Activated T-cell treated with anti-CD3 and anti-CD28 coated beads, Interleukin-2, amount 50 U/mL, for 4 hours (primary cell): ENCODE data around the gene ABHD12B. TPM values are rescaled to one million over a fixed set of nuclear protein-coding genes. Genes with fewer than 3 reads are reported as not detected.
A peak's percentile ranks its signal among the peaks of the same experiment; 100 is the strongest.

ENCODE experiments used
- ATAC-seq, 2 donors: fragments of 200-7000 bp; cut with Tn5 transposase; one replicate each; pipeline ENCODE4 v1.10.0; 2021
- DNase-seq: peaks from one replicate; pipeline ENCODE4 v3.0.0-alpha.2; 2020
- H3K27me3 Mint-ChIP-seq: one replicate; pipeline ENCODE4 v1.8.0; 2021; ENCODE audit warnings: low read depth, mixed read lengths
- H3K36me3 Mint-ChIP-seq: one replicate; pipeline ENCODE4 v1.8.0; 2022; ENCODE audit warnings: mixed read lengths; ENCODE audit not compliant: insufficient read depth
- H3K4me1 Mint-ChIP-seq: one replicate; pipeline ENCODE4 v1.8.0; 2021; ENCODE audit warnings: low read depth, mixed read lengths
- H3K4me3 Mint-ChIP-seq: one replicate; pipeline ENCODE4 v1.8.0; 2021; ENCODE audit warnings: mild to moderate bottlenecking, moderate library complexity, mixed read lengths
- H3K9me3 Mint-ChIP-seq: one replicate; pipeline ENCODE4 v1.8.0; 2021; ENCODE audit warnings: mixed read lengths
- total RNA-seq, 3 donors: library from RNA; stranded (reverse); gene quantifications; one replicate each; pipeline ENCODE4 v1.2.1, GENCODE V29; 2021

Gene ABHD12B, protein sequence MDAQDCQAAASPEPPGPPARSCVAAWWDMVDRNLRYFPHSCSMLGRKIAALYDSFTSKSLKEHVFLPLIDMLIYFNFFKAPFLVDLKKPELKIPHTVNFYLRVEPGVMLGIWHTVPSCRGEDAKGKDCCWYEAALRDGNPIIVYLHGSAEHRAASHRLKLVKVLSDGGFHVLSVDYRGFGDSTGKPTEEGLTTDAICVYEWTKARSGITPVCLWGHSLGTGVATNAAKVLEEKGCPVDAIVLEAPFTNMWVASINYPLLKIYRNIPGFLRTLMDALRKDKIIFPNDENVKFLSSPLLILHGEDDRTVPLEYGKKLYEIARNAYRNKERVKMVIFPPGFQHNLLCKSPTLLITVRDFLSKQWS
- total RNA-seq = not detected

DNA sequence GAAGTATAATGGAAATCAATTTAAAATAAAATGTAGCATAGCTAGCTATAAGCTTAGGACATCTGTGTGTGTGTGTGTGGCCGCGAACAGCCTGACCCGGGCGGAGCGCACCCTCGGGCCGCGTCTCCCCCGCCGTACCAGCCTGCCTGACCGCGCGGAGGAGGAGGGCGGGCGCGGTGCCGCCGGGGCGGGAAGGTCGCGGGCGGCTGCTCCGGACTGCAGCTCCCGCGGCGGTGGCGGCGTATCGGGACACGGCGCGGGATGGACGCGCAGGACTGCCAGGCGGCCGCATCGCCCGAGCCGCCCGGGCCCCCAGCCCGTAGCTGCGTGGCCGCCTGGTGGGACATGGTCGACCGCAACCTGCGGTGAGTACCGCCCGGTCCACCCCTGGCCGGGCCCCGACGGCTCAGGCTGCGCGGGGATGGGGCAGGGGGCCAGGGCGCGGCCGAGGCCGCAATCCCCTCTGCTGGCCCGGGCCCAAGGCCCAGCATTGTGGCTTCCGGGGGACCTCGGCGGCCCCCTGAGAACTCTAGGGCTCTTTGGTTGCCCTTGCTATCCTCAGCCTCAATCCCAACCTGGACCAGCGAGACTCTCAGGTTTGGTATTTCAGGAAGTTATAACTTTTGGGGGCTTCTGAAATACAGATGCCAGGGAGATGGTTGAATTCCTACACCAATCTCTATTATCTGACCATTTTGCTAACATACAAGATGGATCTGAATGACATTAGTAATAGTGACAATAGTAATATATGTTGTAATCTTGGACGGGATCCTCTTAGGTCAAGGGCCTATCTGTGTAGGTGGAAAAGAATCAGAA is at the start of gene ABHD12B:
TSS of gene ABHD12B (plus strand) at position 140 of the 819 bp plus-strand sequence. CDS start at position 262, 122 bp downstream.
- Mint-ChIP-seq H3K27me3 (peaks cover 69% of the 10 kb centered on the region), H3K4me3 (no peak within 1 kb of the TSS), H3K36me3 (no peaks in the 10 kb centered on the region), H3K9me3 (no peaks in the 10 kb centered on the region), H3K4me1 (peaks cover 30% of the 10 kb centered on the region)
- ATAC-seq (no peak), DNase-seq (no peak)

DNA sequence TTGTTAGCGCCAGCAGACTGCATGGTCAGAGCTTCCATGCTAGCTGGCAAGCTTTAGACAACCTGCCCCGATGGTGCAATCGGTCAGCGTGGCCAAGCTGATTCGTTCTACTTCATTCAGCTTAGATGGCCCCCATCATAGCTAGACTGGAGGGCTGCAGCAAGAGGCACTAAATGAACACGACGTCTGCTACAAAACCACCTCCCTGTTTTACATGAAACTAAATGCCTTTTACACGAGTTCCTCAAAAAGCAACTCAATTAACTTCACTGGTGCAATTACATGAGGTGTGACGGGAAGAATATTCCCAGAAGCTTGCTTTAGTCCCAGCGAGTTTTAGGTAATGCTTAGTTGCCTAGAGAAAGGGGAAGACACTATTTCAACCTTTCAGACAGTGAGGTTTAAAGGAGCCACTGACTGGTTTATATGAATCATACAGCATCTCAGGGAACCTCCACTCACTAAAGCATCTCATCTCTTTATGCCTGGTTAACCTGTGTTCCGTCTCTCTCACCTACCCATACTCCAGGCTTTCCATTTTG is 49.3 kb upstream of the ABHD12B start:
- DNase-seq = no peak

DNA sequence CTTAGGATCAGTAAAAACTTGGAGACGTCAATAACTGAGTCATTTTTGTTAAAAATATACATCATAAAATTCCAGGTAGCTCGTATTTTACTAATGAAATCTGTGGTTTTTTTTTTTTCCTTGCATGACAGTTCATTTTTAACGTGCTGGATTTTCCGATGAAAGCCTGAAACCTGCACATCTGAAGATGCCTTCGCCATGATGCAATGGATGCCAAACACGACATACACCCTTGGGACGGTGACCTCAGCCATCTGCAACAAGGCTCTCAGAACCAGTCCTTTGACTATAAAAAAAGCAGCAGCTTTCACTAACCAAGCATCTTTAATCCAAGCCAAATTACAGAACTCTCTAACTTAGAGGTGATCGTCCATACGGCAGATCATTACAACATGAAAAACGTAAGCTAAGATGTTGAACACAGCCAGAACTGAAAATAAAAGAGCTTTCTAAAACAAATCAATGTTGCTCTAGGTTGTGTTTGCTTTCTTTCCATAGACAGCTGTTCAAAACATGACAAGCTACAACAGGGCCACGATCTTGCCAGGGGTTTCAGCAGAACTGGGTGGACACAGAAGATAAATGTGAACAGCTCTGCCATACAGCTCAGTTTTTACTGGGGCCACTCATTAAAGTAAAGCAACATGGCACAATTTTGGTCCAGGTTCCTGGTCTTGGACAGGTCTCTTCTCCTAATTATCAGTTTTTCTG is 48.6 kb upstream of the ABHD12B start:
- Mint-ChIP-seq H3K36me3 (peaks cover 11% of the 10 kb centered on the region), H3K9me3 (no peaks in the 10 kb centered on the region), H3K4me3 (peak overlapping the region; percentile 61), H3K27me3 (no peaks in the 10 kb centered on the region), H3K4me1 (peaks cover 91% of the 10 kb centered on the region)
- ATAC-seq (peak in 1 of 2 donors; percentile 29), DNase-seq (no peak)

More for the DNA sequence above, 49.3 kb upstream of the ABHD12B start:
- H3K27me3 Mint-ChIP-seq = no peaks in the 10 kb centered on the region
- peak overlapping the region; percentile 61 for H3K4me3 Mint-ChIP-seq
- ATAC-seq = peak; percentile 76 to 83
- H3K36me3 Mint-ChIP-seq = peaks cover 11% of the 10 kb centered on the region
- no peaks in the 10 kb centered on the region for H3K9me3 Mint-ChIP-seq
- H3K4me1 Mint-ChIP-seq = peaks cover 87% of the 10 kb centered on the region

DNA sequence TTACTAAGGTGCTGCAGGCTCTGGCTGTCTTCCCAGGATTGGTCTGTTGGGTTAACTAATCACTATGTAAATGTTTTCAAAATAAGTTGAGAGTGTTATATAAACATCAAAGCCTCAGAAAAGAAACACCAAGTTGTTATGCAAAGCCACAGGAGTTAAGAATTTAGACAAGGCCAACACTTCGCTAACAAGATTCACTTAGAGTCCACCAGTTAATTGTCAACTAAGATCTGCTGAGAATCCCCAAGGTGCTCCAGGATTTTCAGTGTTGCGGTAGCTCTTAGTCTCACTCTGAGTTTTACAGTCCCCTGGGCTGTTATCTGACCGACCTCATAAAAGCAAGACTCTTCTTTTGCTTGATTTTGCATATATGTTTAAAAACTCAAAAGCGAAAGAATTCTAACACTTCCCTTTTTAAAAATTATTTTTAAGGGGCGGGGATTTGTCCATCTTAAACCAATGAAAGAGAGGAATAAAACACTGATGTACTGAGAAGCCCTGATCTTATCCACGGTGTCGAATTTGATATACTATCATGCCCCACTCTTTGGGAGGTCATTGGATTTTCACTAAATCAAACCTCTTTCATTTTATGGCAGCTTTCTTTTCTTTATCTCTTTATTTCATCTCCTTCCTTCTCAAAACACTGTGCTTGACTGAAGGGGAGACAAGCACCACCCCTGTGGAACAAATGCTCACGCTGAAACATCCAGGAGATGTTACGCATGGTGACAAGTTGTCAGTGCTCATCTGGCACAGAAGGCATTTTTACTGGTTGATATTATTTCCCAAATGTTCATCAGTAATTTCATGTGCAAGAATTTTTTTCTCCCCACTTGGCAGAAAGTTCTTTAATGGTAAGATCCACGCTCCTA is 47.9 kb upstream of the ABHD12B start:
- Mint-ChIP-seq H3K4me3 (peak overlapping the region; percentile 61), H3K36me3 (peaks cover 9% of the 10 kb centered on the region), H3K9me3 (no peaks in the 10 kb centered on the region), H3K4me1 (peaks cover 91% of the 10 kb centered on the region), H3K27me3 (no peaks in the 10 kb centered on the region)
- DNase-seq = no peak
- ATAC-seq = peak in 1 of 2 donors; percentile 8

DNA sequence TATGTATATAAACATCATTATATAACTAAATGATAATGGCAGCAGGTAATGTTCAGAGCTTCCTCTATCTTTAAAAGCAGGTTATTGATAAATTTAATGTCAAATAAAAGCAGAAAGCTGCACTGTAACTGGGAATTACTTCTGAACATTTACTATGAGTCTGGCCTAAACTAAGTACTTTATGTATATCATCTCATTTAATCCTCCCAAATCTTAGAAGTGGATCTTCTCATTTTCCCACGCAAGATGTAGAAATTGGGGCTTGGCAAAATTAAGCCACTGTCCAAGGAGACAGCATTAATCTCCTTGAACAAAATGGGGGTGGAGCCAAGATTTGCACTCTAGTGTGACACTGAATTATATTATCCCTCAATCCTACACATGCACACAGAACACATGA is 46.5 kb upstream of the ABHD12B start:
- H3K4me3 Mint-ChIP-seq = no peak overlapping the region
- no peak for ATAC-seq
- DNase-seq = no peak

DNA sequence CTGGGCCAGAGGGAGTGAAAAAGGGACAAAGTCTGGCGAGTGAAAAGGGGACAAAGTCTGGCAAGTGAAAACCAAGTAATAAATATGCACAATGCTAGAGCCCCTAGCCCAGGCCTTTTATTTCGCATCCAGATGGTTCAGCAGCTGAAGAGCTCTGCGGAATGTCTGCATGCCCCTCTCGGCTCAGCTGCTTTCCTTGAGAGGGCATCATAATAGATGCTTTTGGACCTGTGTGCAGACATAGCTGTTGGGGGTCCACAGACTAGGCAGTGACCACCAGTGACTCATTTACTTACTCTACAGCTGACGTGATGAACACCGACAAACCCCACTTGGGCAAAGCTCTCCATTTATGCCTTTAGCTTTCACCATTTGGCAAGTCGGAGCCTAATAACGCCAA is 45.2 kb upstream of the ABHD12B start:
- Mint-ChIP-seq H3K36me3 (no peaks in the 10 kb centered on the region), H3K4me1 (peaks cover 79% of the 10 kb centered on the region), H3K27me3 (no peaks in the 10 kb centered on the region), H3K4me3 (no peak overlapping the region), H3K9me3 (no peaks in the 10 kb centered on the region)
- DNase-seq (no peak), ATAC-seq (no peak)

More for the DNA sequence above, 46.5 kb upstream of the ABHD12B start:
- peaks cover 88% of the 10 kb centered on the region for H3K4me1 Mint-ChIP-seq
- peaks cover 2% of the 10 kb centered on the region for H3K36me3 Mint-ChIP-seq
- H3K27me3 Mint-ChIP-seq = no peaks in the 10 kb centered on the region
- H3K9me3 Mint-ChIP-seq = no peaks in the 10 kb centered on the region

DNA sequence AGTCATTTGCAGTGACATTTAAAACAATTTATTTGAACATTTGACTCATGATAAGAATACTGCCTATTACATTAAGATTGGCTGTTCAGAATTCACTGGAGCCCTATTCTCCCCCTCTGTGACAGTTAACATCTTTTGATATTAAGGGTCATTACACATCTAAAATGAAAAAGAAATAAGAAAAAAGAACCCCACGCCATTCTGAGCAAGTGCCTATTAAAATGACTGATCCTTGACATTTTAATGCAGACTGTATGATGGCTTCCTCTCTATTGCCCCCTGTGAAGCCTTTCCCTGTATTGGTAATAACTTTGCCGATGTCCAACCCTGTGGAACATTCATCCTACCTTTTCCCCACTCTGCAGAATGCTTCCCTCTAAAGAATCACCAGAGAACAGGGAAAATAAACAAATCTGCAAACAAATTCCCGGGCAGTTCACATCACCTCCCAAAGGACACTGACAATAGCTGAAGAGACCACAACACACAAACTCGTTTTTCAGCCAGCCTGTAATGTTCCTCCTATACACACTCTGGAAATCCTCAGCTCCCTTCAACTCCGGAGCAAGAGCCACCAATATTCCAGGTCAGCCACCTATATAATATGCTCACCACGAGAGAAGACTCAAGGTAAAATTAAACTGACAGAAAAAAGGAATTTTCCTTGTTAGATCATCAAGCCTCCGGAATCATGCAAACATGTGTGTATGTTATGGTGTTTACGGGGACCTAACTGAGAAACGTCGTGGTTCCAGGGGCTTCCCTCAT is 42.9 kb upstream of the ABHD12B start:
- DNase-seq (no peak), ATAC-seq (no peak)
- Mint-ChIP-seq H3K4me3 (peak overlapping the region; percentile 91), H3K36me3 (no peaks in the 10 kb centered on the region), H3K4me1 (peaks cover 65% of the 10 kb centered on the region), H3K27me3 (no peaks in the 10 kb centered on the region), H3K9me3 (no peaks in the 10 kb centered on the region)

DNA sequence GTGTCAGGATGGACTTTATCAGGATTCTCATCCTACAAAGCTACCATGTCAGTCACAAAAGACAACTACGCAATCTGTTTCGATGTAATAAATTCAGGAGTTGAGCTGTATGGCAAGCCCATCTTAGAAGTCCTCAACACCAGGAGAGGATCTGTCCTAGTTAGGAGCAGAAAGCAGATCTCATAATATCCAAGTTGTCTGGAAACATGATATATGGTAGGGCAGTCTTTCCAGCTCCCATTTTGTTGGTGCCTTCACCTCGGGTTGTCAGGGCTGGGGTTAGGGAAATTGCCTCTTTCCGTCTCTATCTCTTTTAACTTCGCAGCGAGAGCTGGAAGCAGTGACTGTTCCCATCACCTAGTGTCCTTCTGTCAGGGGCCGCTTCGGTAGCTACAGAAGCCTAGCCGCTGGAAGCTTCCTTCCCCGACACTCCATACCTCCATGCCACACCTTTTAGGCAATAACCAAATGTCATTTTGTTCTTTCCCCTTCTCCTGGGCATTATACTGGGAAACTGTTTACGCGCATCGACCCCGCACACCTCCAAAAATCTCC is 42.3 kb upstream of the ABHD12B start:
- Mint-ChIP-seq H3K4me3 (peak overlapping the region; percentile 91), H3K27me3 (no peaks in the 10 kb centered on the region), H3K36me3 (no peaks in the 10 kb centered on the region), H3K9me3 (no peaks in the 10 kb centered on the region), H3K4me1 (peaks cover 63% of the 10 kb centered on the region)
- ATAC-seq (no peak), DNase-seq (no peak)

DNA sequence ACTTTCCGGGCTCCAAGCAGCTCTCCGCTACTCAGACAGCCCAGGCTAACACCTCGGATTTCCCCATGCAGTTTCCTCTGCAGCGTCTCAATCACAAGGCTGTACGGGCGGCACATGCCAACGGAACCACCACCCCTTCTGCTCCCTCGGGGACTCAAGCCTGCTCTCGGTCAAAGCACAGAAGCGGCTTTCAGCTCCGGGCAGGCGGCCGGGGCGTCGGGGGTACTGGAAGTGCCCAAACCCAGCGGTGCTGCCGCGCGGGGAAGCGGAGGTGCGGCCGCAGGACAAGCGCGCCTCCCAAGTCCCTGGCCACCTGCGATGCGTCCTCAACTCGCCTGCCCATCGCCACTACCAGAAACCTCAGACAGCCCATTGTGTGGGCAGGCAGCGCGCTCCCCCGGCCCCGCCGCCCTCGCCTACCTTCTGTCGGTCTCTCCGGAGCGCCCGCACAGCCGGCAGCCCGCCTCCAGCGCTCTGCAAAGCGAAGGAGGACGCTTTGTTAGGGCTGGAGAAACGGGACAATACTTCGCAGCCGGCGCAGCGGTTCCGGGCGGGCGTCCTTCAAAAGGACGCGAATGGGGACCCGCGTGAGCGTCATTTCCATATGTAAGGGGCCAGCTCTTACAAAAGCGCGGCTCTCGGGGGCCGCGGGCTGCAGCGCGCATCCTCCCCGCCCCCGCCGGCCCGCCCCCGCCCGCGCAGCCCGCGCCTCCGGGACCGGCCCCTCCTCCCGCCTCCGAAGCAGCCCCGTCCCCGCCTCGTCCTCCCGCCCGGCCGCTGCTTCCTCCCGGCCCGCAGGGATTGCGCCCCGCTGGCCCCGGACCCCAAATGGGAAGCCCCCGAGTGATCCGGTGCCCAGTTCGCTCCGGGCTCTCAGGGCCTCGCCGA is 41.6 kb upstream of the ABHD12B start:
- Mint-ChIP-seq H3K9me3 (no peaks in the 10 kb centered on the region), H3K27me3 (no peaks in the 10 kb centered on the region), H3K36me3 (no peaks in the 10 kb centered on the region), H3K4me1 (peaks cover 65% of the 10 kb centered on the region), H3K4me3 (peak overlapping the region; percentile 91)
- ATAC-seq = peak; percentile 54 to 55
- peak; percentile 61 for DNase-seq

DNA sequence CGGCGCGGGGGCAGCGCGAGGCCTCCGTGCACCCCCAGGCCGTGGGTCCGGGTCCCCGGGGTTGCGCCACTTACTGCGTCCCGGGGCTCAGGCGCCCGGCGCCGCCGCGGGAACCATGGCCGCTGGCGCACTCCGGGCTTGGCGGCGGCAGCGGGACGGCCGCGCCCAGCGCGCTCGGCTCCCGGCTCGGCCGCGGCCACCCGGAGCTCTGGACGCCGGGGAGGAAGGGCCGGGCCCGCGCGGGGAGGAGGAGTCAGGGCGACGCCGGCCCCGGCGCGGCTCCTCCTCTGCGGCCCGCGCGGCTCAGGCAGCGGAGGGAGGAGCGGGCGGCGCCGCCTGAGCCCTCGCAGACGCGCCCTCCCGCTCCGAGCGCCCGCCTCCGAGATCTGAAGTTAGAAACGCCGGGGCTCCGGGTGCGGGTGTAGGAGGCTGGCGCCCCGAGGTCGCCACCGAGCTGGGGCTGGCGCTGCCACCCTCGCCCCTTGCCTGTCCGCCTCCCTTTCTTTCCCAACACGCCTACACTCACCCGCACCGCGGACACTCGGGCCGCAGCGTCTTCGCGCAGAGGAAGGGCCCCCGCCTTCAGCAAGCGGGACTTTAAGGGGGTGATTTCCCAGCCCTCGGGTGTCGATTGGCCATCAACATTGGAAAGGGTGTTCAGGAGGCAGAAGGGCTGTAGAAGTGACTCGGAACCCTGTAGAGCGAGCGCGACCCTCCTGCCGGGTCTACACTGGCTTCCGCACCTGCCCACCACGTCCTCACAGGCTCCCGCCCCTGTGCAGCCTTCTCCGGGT is 40.7 kb upstream of the ABHD12B start, which contains the start of gene NIN:
TSS of gene NIN (minus strand) at position 231 of the 794 bp plus-strand sequence. CDS start 9,106 bp downstream, outside the sequence.
- peak; percentile 62 for DNase-seq
- H3K4me3 Mint-ChIP-seq = peak within 1 kb of the TSS; percentile 91
- peak; percentile 92 to 94 for ATAC-seq
- no peaks in the 10 kb centered on the region for H3K27me3 Mint-ChIP-seq
- peaks cover 62% of the 10 kb centered on the region for H3K4me1 Mint-ChIP-seq
- no peaks in the 10 kb centered on the region for H3K36me3 Mint-ChIP-seq
- no peaks in the 10 kb centered on the region for H3K9me3 Mint-ChIP-seq

DNA sequence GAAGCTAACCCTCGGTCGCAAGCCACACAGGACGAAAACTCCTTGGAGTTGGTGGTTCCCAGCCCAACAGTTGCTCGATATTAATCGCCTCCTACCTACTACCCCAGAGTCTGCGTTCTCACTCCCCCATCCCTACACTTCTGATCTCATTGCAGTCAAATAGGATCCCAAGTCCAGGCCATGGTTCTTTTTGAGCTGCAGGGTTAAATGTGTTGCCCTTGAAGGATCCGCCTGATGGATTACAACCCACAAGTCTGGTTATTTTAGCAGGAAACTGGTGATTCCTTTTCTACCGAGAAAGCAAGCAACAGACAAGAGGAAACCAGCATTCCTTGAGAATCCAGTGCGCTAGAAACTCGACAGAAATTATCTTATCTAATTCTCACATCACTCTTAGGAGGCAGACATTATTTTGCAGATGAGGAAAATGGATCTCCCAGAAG is 40.1 kb upstream of the ABHD12B start:
- ATAC-seq (no peak), DNase-seq (no peak)
- Mint-ChIP-seq H3K4me1 (peaks cover 56% of the 10 kb centered on the region), H3K27me3 (no peaks in the 10 kb centered on the region), H3K36me3 (no peaks in the 10 kb centered on the region), H3K4me3 (peak overlapping the region; percentile 91), H3K9me3 (no peaks in the 10 kb centered on the region)
